BE2C (cell line): Measurements from ENCODE around the gene SREBF2.

Source experiments
- DNase-seq: peaks from one replicate; pipeline ENCODE4 v3.0.0-alpha.2; 2020
- H3K27me3 ChIP-seq: fragments of 250-450 bp; sonication (Bioruptor Pico); 2 replicates; pipeline ENCODE4 v1.5.1; 2020; ENCODE audit warnings: mild to moderate bottlenecking
- H3K36me3 ChIP-seq: fragments of 250-450 bp; sonication (Bioruptor Pico); 2 replicates; pipeline ENCODE4 v1.5.1; 2020; ENCODE audit warnings: mild to moderate bottlenecking
- H3K4me1 ChIP-seq: fragments of 250-450 bp; sonication (Bioruptor Pico); 2 replicates; pipeline ENCODE4 v1.5.1; 2020
- H3K4me3 ChIP-seq: 2 replicates; pipeline ENCODE4 v1.5.1; 2011; ENCODE audit warnings: low read depth, low read length
- H3K9me3 ChIP-seq: fragments of 250-450 bp; sonication (Bioruptor Pico); 2 replicates; pipeline ENCODE4 v1.5.1; 2020
- TF ChIP-seq, protein P1 (sequence below): IDR thresholded peaks from 2 replicates; pipeline ENCODE4 v1.5.1; 2012; ENCODE audit warnings: mild to moderate bottlenecking, low read depth, low read length

The SREBF2 gene

DNA sequence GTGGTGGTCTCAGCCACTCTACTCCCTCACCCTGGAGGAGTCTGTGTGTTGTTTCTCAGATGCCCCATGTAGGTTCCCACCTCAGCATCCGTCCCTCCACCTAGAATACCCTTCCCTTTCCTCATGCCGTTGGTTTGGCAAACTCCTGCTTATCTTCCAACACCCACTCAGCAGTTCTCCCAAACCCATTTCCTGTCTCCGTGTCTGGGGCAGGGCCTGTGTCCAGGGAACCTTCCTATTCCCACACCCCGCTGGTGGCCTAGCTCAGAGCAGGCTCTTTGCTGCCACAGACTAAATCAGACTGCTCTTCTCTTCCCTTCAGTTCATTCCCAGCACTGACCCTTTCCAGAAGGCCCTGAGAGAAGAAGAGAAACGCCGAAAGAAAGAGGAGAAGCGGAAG is 7.5 kb upstream of the SREBF2 start:
- no peak overlapping the region for H3K4me3 ChIP-seq
- H3K27me3 ChIP-seq: no peaks in the 10 kb centered on the region
- H3K4me1 ChIP-seq: peaks cover 28% of the 10 kb centered on the region
- no peak for DNase-seq
- no peaks in the 10 kb centered on the region for H3K9me3 ChIP-seq
- peaks cover 7% of the 10 kb centered on the region for H3K36me3 ChIP-seq
- TF ChIP-seq, protein P1, sequence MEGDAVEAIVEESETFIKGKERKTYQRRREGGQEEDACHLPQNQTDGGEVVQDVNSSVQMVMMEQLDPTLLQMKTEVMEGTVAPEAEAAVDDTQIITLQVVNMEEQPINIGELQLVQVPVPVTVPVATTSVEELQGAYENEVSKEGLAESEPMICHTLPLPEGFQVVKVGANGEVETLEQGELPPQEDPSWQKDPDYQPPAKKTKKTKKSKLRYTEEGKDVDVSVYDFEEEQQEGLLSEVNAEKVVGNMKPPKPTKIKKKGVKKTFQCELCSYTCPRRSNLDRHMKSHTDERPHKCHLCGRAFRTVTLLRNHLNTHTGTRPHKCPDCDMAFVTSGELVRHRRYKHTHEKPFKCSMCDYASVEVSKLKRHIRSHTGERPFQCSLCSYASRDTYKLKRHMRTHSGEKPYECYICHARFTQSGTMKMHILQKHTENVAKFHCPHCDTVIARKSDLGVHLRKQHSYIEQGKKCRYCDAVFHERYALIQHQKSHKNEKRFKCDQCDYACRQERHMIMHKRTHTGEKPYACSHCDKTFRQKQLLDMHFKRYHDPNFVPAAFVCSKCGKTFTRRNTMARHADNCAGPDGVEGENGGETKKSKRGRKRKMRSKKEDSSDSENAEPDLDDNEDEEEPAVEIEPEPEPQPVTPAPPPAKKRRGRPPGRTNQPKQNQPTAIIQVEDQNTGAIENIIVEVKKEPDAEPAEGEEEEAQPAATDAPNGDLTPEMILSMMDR: no peak

DNA sequence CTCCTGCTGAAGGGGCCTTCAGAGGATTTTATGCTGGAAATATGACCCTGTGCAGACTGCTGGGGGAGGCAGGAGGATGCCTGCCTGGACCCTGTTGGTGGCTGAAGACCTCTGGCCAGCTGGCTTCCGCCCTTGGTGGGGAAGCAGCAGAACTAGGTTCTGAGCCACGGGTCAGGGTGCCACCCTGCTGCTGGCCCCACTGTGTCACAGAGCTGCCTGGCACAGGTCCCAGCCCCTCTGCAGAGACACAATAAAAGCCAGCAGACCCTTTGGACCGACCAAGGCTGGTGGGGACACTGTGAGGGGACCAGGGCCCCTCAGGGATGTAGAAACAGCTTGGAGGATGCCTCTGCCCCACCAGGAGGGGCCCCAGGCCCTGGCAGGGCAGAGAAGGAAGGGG is 6.9 kb upstream of the SREBF2 start:
- DNase-seq: no peak
- Histone ChIP-seq H3K4me3 (no peak overlapping the region), H3K27me3 (no peaks in the 10 kb centered on the region), H3K36me3 (peaks cover 7% of the 10 kb centered on the region), H3K4me1 (peaks cover 28% of the 10 kb centered on the region), H3K9me3 (no peaks in the 10 kb centered on the region)
- TF ChIP-seq, protein P1: no peak

DNA sequence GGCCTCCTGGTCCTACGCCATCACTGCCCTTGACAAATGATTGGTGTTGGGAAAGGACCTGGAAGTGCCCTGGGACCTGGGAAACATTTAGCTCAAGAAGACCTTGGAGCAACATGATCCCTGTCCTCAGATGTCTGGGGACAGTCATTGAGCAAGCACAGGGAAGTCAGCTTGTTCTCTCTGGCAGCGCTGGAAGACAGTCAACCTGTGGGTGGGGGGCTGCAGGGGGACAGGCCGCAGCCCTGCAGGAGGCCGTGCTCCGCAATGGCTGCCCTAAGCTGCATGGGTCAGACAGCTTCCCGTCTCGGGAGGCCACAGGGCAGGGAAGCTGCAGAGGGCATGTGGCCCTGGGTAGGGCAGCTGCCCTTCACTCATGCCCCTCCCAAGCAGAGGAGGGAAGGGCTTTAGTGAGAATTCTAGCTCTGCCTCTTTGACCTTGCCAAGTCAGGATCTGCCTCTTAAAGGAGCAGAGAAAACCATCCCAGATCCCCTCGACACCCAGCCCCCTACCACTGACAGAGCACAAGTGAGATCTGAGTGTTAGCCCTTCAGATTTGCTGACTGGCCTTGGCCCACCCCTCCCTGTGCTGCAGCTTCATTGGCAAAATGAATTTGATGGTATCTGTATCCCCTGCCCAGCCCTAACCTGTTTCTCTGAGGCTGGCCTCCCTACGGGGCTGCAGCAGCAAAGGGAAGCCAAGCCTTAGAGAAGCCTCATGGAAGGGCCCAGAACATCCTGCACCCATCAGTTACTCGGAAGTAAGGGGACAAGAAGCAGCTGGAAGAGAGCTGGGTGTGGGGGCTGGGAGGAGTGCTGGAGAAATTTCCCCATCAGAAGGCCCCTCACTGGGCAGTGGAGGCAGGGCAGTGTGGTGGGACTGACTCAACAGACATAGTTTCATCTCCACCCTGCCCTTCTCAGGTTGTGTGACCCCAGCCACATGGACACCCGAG is 6.2 kb upstream of the SREBF2 start:
- no peaks in the 10 kb centered on the region for H3K27me3 ChIP-seq
- peaks cover 7% of the 10 kb centered on the region for H3K36me3 ChIP-seq
- peaks cover 25% of the 10 kb centered on the region for H3K4me1 ChIP-seq
- no peak overlapping the region for H3K4me3 ChIP-seq
- TF ChIP-seq, protein P1: no peak
- no peaks in the 10 kb centered on the region for H3K9me3 ChIP-seq
- DNase-seq: no peak

DNA sequence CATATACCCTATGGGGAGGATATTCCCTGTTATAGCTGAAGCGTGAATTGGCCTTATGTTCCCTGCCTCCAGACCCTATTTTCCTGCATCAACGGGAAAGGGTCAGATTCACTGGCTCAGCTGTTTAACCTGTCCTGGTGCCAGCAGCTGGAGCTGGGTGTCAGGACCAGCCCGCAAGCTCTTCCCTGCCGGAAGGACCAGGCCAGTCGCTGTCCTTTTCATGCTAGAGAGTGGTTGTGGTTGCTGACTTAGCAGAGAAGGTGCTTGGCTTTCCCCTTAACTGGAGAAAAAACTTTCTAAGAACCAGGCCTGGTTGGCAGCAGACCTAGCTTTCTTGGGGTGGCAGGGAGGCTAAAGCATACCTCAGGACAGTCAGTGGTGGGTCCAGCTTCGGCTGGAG is 5.2 kb upstream of the SREBF2 start:
- DNase-seq: no peak
- TF ChIP-seq, protein P1: no peak
- H3K4me1 ChIP-seq: peaks cover 23% of the 10 kb centered on the region

DNA sequence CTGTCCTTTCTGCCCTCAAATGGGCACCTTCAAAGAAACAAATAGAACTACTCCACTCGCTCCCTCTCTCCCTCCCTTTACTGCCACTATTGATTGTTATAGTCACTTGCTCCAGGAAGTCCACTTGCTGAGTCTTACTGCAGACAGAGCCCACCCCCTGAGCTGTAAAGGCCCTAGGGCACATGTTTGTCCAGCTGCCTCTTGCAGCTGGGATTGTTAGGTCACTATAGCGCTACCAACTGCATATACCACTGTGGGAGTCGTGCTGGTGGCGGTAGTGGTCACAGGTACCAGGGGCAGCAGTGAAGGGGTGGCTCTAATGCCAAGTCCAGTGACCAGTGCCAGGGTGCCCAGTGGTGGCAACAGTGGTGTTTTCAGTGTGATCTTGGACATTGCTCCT is 4.4 kb upstream of the SREBF2 start:
- H3K9me3 ChIP-seq: no peaks in the 10 kb centered on the region
- peaks cover 7% of the 10 kb centered on the region for H3K36me3 ChIP-seq
- no peaks in the 10 kb centered on the region for H3K27me3 ChIP-seq
- H3K4me1 ChIP-seq: peaks cover 23% of the 10 kb centered on the region
- H3K4me3 ChIP-seq: no peak overlapping the region
- TF ChIP-seq, protein P1: no peak
- DNase-seq: peak; percentile 33

More for the DNA sequence above, 5.2 kb upstream of the SREBF2 start:
- no peaks in the 10 kb centered on the region for H3K9me3 ChIP-seq
- no peaks in the 10 kb centered on the region for H3K27me3 ChIP-seq
- H3K4me3 ChIP-seq: no peak overlapping the region
- peaks cover 7% of the 10 kb centered on the region for H3K36me3 ChIP-seq

DNA sequence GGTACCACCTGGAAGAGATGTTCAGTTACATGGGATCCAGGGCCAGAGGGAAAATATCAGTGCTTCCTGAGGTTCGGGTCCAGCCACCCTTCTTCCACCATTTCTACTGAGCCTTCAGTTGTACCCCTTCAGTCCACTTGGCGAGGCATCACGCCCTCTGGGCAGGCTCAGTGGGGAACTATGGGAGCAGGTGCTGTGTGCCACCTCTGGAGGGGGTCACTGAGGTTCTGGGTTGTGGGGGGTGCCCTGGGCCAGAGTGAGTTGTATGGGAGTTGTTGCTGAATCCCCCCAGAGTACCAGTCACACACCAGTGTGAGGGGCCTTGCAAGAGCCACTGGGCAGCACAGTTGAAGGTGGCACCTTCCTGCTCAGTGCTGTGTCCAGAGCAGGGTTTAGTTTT is 2.7 kb upstream of the SREBF2 start:
- peaks cover 13% of the 10 kb centered on the region for H3K36me3 ChIP-seq
- TF ChIP-seq, protein P1: no peak
- no peak for DNase-seq
- H3K4me3 ChIP-seq: no peak overlapping the region
- H3K4me1 ChIP-seq: peaks cover 23% of the 10 kb centered on the region
- H3K9me3 ChIP-seq: no peaks in the 10 kb centered on the region
- no peaks in the 10 kb centered on the region for H3K27me3 ChIP-seq
